Measurements from ENCODE around the gene PBXIP1. TPM values are rescaled to one million over a fixed set of nuclear protein-coding genes. Genes with fewer than 3 reads are reported as not detected.
"Not testable (repeated sequence)": the region's sequence is repeated elsewhere in the genome, so short reads cannot be mapped to it uniquely, and the experiment has no call there.

Gene PBXIP1
- total RNA-seq, 2 donors from 2014 or later: 40.9 to 41.1 TPM

DNA sequence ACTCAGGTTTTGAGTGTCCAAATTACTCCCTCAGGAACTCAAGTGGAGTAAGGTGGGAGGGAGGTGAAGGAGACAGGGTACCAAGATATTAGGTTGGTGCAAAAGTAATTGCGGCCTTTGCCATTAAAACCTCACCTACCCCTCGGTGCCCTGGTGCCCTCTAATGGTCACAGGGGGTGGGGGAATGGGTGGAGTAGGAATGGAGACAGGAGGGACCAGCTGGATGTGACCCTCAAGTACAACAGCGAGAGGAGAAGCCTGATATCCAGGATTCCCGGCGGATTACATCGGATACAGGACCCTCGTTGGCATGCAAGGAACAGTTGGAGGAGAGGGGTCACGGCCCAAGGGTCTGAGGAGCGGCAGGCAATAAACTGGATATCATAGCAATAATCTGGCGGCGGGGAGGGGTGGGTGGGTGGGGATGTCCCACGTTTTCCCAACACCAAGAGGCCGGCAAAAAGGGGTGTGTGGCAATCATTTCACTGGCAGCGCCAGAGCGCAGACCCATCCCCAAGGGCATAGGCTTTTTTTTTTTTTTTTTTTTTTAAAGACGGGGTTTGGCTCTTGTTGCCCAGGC is 42.4 kb upstream of the PBXIP1 start:
- Mint-ChIP-seq H3K27ac (peak overlapping the region in 1 of 2 donors; percentile 79), H3K36me3 (peaks cover 6% of the 10 kb centered on the region in 2 donors), H3K9me3 (no peaks in the 10 kb centered on the region)
- ATAC-seq (no peak), DNase-seq (ENCODE audit: low spot score in 2 of 2) (no peak)

DNA sequence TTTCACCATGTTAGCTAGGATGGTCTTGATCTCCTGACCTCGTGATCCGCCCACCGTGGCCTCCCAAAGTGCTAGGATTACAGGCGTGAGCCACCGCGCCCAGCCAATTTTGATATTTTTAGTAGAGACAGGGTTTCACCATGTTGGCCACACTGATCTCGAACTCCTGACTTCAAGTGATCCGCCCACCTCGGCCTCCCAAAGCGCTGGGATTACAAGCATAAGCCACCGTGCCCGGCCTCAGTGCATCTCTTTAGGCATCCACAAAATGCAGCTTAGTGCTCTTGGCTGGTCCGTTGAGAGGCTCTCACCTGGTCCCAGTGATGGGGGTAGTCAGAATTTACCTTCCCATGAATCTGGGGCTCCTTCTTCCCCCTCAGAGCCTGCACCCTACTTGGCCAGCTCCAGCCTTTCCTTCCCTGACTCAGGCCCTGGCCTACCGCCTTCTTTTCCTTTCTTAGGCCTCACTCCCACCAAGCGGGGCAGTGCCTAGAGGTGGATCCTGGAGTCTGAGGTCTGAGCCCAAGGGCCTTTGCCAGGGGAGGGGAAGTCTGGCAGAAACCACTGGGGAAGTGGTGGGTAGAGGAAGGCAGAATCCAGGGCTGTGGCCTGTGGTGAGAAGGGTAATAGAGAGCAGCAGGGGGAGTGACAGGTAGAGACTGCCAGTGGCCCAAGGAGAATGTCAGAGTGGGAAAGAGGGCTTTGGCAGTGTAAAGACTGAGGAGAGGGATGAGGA is 41.2 kb upstream of the PBXIP1 start:
- DNase-seq (ENCODE audit: low spot score in 2 of 2): no peak
- H3K27ac Mint-ChIP-seq: peak overlapping the region; percentile 46 to 58
- no peak for ATAC-seq

DNA sequence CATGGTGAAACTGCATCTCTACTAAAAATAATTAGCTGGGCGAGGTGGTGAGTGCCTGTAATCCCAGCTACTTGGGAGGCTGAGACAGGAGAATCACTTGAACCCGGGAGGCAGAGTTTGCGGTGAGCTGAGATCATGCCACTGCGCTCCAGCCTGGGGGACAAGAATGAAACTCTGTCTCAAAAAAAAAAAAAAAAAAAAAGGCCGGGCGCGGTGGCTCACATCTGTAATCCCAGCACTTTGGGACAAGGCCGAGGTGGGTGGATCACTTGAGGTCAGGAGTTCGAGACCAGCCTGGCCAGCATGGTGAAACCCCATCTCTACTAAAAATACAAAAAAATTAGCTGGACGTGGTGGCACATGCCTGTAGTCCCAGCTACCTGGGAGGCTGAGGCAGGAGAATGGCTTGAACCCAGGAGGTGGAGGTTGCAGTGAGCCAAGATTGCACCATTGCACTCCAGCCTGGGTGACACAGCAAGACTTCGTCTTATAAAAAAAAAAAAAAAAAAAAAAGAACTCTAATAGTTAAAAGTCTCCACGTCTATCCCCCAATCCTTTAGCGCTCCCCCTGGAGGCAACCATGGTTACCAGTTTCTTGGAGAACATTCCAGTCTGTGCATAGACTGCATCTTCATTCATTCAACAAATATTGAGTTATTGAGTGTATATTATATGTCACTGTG is 39.5 kb upstream of the PBXIP1 start:
- not testable (repeated sequence) for H3K36me3 Mint-ChIP-seq, ATAC-seq
- H3K27ac Mint-ChIP-seq: peak overlapping the region in 1 of 2 donors; percentile 34

More for the DNA sequence above, 41.2 kb upstream of the PBXIP1 start:
- Mint-ChIP-seq H3K9me3 (no peaks in the 10 kb centered on the region), H3K36me3 (no peaks in the 10 kb centered on the region)

DNA sequence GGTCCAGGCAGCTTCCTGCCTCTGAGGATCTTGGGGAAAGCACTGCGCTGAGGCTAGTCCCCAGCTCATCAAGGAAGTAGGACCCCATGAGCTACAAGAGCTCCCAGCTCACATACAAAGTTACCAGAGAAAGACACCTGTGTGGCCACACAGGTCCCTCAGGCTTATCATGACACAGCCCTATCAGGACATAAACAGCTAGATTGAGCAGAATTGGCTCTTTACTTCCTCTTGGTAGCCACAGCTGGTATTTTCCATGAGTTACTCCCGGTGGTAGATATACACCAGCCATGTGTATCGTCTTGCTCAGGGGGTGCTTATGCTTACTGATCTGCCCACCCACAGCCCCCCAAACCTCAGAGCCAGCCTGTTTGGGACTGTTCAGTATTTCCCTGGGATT is 38.7 kb upstream of the PBXIP1 start:
- Mint-ChIP-seq H3K27ac (peak overlapping the region in 1 of 2 donors; percentile 34), H3K9me3 (no peaks in the 10 kb centered on the region), H3K36me3 (no peaks in the 10 kb centered on the region)
- DNase-seq (ENCODE audit: low spot score in 2 of 2) (no peak), ATAC-seq (no peak)

More for the DNA sequence above, 39.5 kb upstream of the PBXIP1 start:
- not testable (repeated sequence) for DNase-seq (ENCODE audit: low spot score in 2 of 2); H3K9me3 Mint-ChIP-seq

DNA sequence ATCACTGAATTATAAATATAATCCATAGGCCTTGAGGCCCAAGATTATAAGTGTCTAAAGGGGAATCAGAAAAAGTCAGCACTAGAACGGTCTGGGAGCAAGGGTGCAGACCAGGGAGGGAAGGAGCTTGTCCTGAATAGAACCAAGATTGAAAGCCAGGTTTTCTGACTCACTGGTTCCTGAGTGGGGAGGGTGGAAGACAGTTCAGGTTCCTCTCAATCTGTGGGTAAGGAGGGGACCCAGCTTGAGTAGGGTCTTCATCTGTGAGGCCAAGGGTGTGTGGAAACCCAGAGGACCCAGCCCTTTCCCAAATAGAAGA is 38.3 kb upstream of the PBXIP1 start:
- DNase-seq (ENCODE audit: low spot score in 2 of 2): no peak
- Mint-ChIP-seq H3K27ac (peak overlapping the region in 1 of 2 donors; percentile 34), H3K36me3 (no peaks in the 10 kb centered on the region), H3K9me3 (no peaks in the 10 kb centered on the region)
- no peak for ATAC-seq

DNA sequence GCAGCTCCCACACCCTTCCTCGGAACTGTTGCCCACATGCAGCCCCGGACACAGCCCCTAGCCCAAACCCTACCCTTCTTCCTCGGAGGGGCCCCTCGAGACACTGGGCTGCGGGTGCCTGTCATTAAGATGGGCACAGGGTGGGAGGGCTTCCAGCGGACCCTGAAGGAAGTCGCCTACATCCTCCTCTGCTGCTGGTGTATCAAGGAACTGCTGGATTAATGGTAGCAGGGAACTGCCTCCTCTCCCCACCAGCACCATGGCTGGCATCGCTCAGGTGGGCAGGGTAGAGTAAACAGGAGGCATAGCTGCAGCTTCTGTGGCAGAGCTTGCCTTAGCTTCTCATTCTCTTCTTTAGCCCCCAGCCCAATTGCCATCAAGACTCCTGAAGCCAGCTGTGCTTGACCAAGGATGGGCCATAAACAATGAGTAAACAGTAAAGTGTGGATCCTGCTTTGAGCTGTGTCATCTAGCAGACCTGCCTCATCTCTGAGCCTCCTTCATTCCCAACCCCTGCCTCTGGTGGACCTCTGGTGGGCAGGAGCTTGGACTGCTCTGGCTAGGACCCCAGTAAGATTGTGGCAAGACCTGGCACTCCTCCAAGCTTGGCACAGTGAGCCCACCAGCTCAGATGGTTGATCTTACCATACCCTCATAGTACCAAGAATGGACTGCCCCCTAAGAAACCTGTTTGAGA is 37.8 kb upstream of the PBXIP1 start, which contains the start of gene LENEP:
TSS of gene LENEP (plus strand) at position 15 of the 697 bp plus-strand sequence. CDS start at position 37, 22 bp downstream.
- no peak for ATAC-seq
- H3K9me3 Mint-ChIP-seq: no peaks in the 10 kb centered on the region
- H3K27ac Mint-ChIP-seq: peak within 1 kb of the TSS; percentile 34 to 81
- H3K36me3 Mint-ChIP-seq: peaks cover 0 to 4% of the 10 kb centered on the region in 2 donors
- DNase-seq (ENCODE audit: low spot score in 2 of 2): no peak

DNA sequence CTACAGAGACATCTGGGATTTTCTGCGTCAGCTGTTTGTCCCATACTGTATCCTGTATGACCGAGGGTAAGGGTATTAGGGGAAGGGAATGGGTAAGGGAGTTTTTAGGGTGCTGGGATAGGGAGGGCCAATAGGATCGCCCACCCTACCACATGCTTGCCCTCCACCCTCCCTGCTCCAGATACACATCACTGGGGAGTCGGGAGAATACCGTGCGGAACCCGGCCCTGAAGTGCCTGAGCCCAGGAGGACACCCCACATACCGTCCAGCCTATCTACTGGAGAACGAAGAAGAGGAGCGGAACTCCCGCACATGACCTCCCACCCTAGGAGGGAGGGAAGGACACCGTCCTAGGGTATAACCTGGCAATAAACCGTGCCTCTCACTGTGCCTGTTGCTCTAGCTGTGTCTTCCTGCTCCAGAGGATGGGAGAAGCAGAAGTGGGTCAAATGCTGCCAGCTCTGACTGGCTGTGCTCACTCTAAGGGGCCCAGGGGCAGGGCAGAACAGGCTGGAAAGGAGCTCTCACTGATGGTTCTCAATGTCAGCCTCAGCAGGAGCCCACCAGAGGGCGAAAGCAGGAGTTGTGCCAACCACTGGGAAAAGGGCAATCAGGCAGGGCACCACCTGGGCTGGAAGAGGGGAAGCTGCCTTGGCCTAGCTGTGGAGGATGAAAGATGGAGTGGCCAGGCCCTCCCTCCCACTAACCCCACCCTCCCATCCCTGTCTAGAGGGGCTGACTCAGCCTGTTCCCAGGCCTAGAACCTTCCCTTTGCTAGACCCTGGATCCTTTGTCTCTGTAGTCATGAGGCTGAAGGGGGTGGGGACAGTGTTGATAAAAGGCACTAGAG is 37.0 kb upstream of the PBXIP1 start:
- peak; percentile 8 to 20 for ATAC-seq
- Mint-ChIP-seq H3K9me3 (no peaks in the 10 kb centered on the region), H3K27ac (peak overlapping the region in 1 of 2 donors; percentile 34)

DNA sequence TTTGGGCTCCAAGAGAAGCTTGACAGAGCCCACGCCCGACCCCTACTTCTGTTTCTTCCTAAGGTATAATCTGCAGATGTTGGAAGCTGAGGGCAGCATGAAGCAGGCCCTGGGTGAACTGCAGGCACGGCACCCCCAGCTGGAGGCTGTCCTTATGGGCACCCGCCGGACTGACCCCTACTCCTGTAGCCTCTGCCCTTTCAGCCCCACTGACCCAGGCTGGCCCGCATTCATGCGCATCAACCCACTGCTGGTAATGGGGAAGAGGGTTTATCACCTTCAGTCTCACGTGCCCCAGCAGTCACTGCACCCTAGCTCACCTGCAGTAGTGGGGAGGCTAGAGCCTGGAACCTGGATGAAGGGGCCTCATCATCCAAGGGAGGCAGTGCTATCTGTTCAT is 34.4 kb upstream of the PBXIP1 start:
- H3K9me3 Mint-ChIP-seq: no peaks in the 10 kb centered on the region
- peaks cover 0 to 13% of the 10 kb centered on the region in 2 donors for H3K36me3 Mint-ChIP-seq
- DNase-seq (ENCODE audit: low spot score in 2 of 2): no peak
- no peak for ATAC-seq
- no peak overlapping the region for H3K27ac Mint-ChIP-seq

More for the DNA sequence above, 37.0 kb upstream of the PBXIP1 start:
- peaks cover 0 to 12% of the 10 kb centered on the region in 2 donors for H3K36me3 Mint-ChIP-seq
- DNase-seq (ENCODE audit: low spot score in 2 of 2): no peak

DNA sequence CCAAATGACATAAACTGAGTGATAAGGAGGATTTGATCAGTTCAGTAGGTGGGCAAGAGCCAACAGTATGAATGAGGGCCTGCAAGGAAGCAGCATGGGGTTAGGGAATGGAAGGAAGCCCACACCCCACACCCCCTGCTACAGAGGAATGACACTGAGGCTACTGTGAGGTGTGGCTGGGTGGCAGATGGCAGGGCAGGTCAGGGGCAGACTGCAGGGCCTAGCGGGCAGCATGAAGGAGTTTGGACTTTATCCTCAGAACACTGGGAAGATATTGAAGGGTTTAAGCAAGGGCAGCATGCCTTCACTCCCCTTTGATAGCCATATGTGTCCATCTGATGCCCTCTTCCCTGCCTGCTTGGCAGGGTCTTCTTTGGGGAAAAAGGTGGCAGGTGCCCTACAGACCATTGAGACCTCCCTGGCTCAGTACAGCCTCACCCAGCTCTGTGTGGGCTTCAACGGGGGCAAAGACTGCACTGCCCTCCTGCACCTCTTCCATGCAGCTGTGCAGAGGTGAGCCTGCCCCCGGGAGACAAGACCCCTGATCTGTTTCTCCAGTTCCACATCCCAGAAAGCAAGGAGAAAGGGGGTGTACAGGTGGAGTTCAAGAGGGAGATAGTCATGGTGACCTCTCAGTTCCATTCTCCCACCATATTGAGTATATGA is 33.4 kb upstream of the PBXIP1 start:
- Mint-ChIP-seq H3K27ac (no peak overlapping the region), H3K36me3 (peaks cover 0 to 13% of the 10 kb centered on the region in 2 donors), H3K9me3 (no peaks in the 10 kb centered on the region)
- ATAC-seq (no peak), DNase-seq (ENCODE audit: low spot score in 2 of 2) (no peak)

DNA sequence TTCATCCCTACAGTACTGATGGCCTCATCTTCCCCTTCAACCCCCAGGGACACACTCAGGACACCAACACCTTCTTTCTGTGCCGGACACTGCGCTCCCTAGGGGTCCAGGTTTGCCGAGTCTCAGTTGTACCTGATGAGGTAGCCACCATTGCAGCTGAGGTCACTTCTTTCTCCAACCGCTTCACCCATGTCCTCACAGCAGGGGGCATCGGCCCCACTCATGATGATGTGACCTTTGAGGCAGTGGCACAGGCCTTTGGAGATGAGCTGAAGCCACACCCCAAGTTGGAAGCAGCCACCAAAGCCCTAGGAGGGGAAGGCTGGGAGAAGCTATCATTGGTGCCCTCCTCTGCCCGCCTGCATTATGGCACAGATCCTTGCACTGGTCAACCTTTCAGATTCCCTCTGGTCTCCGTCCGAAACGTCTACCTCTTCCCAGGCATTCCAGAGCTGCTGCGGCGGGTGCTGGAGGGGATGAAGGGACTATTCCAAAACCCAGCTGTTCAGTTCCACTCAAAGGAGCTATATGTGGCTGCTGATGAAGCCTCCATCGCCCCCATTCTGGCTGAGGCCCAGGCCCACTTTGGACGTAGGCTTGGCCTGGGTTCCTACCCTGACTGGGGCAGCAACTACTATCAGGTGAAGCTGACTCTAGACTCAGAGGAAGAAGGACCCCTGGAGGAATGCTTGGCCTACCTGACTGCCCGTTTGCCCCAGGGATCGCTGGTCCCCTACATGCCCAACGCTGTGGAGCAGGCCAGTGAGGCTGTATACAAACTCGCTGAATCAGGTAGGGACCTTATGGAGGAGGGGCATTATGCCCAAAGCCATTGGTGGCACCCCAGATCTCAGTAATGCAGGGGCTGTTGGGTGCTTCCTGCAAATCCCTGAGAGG is 32.4 kb upstream of the PBXIP1 start:
- H3K36me3 Mint-ChIP-seq: peaks cover 0 to 18% of the 10 kb centered on the region in 2 donors
- H3K27ac Mint-ChIP-seq: no peak overlapping the region
- ATAC-seq (no peak), DNase-seq (ENCODE audit: low spot score in 2 of 2) (no peak)
- no peaks in the 10 kb centered on the region for H3K9me3 Mint-ChIP-seq

DNA sequence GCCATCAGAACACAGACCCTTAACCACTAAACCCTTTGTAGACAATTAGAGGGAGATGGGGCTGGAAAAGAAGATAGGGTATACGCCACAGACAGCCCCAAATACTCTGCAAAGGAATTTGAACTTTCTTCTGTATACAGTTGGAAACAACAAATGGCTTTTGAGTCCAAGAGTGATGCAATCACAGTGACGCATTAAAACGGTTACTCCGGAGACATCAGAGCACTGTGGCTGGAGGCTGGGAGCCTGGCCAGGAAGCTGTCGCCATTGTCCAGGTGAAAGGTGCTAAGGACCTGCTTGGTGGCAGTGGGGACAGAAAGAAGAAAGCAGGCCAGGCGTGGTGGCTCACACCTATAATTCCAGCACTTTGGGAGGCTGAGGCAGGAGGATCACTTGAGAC is 31.4 kb upstream of the PBXIP1 start:
- no peak for ATAC-seq
- no peak overlapping the region for H3K27ac Mint-ChIP-seq
- no peaks in the 10 kb centered on the region for H3K9me3 Mint-ChIP-seq
- DNase-seq (ENCODE audit: low spot score in 2 of 2): no peak
- peaks cover 0 to 18% of the 10 kb centered on the region in 2 donors for H3K36me3 Mint-ChIP-seq

DNA sequence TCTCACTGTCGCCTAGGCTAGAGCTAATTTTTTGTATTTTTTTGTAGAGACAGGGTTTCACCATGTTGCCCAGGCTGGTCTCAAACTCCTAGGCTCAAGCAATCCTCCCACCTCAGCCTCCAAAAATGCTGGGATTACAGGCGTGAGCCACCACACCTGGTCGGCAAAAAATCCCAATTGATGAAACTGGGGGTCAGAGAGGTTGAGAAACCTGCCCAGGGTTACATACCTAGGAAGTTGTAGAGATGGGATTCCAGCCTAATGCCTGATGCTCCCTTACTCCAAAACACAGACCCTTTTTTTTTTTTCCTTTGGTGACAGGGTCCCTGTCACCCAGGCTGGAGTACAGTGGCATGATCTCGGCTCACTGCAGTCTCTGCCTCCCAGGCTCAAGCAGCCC is 30.8 kb upstream of the PBXIP1 start:
- not testable (repeated sequence) for ATAC-seq; DNase-seq (ENCODE audit: low spot score in 2 of 2); H3K9me3 Mint-ChIP-seq
- Mint-ChIP-seq H3K27ac (peak overlapping the region in 1 of 2 donors; percentile 79), H3K36me3 (peaks cover 0 to 18% of the 10 kb centered on the region in 2 donors)

DNA sequence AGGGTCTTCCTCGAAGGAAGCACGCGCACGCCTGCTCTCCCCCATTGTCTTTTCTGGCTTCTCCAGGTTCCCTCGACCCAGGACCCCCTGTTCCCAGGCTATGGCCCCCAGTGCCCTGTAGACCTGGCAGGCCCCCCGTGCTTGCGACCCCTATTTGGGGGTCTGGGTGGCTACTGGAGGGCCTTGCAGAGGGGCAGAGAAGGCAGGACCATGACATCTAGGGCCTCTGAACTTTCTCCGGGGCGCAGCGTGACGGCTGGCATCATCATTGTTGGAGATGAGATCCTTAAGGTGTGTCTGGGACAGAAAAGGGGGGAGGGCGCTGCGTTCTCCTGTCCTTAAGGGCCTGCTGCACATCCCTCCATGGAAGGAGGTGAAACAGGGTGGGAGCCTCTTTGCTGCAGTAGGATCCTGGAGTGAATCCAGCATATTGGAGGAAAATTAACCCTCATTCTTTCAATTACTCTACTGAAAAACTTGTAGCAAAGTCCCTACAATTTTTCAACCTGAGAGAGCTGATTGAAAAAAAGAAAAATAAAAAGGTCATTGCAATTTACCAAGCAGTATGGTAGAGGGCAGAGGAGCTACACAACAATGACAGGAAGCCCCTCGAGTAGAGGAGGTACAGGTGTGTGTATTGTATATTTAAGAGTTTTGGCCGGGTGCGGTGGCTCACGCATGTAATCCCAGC is 28.0 kb upstream of the PBXIP1 start:
- ATAC-seq (no peak), DNase-seq (ENCODE audit: low spot score in 2 of 2) (no peak)
- H3K9me3 Mint-ChIP-seq: no peaks in the 10 kb centered on the region
- peaks cover 9 to 20% of the 10 kb centered on the region in 2 donors for H3K36me3 Mint-ChIP-seq
- peak overlapping the region in 1 of 2 donors; percentile 60 for H3K27ac Mint-ChIP-seq
